OCI-LY3 (cell line): ENCODE measurements around the gene SBNO2.

Experiments used
- EZH2phosphoT487 ChIP-seq: fragments of 200-600 bp; shearing (Covaris generic); IDR thresholded peaks from 2 replicates; pipeline ENCODE4 v1.6.1; 2018; ENCODE audit warnings: antibody characterized with exemption, mixed run types, low read depth
- TF ChIP-seq, protein P1 (sequence below): fragments of 200-600, 300-600 bp; sonication (generic); IDR thresholded peaks from 2 replicates; pipeline ENCODE4 v1.5.1; 2014; ENCODE audit warnings: antibody characterized with exemption, low read length, low read depth

DNA sequence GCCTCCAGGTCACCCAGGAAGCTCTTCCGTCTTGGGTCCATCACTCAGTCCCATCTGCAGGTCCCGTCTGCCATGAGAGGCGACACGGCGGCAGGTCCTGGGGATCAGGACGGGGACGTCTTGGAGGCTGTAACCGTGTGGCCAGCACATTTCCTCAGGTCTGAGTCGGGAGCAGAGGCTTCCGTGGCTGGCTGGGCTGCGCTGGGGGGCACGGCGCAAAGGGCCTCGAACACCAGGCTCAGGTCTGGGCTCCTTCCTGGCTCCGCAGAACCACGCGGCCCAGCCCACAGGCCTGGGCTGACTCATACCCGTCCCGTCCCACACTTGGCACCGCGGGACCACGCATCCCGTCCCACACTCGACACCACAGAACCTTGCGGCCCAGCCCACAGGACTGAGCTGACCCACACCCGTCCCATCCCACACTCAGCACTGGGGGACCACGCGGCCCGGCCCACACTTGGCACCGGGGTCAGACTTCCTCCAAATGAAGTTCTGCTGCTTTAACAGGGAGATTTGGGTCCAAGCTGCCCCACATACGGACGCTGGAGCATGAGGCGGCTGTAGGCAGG is 30.2 kb downstream of the SBNO2 start:
- TF ChIP-seq, protein P1, sequence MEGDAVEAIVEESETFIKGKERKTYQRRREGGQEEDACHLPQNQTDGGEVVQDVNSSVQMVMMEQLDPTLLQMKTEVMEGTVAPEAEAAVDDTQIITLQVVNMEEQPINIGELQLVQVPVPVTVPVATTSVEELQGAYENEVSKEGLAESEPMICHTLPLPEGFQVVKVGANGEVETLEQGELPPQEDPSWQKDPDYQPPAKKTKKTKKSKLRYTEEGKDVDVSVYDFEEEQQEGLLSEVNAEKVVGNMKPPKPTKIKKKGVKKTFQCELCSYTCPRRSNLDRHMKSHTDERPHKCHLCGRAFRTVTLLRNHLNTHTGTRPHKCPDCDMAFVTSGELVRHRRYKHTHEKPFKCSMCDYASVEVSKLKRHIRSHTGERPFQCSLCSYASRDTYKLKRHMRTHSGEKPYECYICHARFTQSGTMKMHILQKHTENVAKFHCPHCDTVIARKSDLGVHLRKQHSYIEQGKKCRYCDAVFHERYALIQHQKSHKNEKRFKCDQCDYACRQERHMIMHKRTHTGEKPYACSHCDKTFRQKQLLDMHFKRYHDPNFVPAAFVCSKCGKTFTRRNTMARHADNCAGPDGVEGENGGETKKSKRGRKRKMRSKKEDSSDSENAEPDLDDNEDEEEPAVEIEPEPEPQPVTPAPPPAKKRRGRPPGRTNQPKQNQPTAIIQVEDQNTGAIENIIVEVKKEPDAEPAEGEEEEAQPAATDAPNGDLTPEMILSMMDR = no peak
- no peak for TF ChIP-seq EZH2phosphoT487
